CD4-positive, alpha-beta T cell treated with Interleukin-15 for 1 hour (primary cell): Measurements from ENCODE around the gene TMEM205.
A peak's percentile ranks its signal among the peaks of the same experiment; 100 is the strongest.
"Not testable (repeated sequence)": the region's sequence is repeated elsewhere in the genome, so short reads cannot be mapped to it uniquely, and the experiment has no call there.

Experiments
- DNase-seq: peaks from one replicate; pipeline ENCODE4 v3.0.0-alpha.2; 2020

Gene TMEM205

GRCh38 chr19:11346104-11346940, at the start of gene TMEM205, which contains the start of gene CCDC159:
Gene TMEM205, minus strand, starts transcription at chr19:11346268. Its CDS starts 649 bp downstream, at chr19:11345619.
Gene CCDC159, plus strand, starts transcription at chr19:11346519. Its CDS starts 88 bp downstream, at chr19:11346607.
- DNase-seq, result peak; percentile 99

DNA sequence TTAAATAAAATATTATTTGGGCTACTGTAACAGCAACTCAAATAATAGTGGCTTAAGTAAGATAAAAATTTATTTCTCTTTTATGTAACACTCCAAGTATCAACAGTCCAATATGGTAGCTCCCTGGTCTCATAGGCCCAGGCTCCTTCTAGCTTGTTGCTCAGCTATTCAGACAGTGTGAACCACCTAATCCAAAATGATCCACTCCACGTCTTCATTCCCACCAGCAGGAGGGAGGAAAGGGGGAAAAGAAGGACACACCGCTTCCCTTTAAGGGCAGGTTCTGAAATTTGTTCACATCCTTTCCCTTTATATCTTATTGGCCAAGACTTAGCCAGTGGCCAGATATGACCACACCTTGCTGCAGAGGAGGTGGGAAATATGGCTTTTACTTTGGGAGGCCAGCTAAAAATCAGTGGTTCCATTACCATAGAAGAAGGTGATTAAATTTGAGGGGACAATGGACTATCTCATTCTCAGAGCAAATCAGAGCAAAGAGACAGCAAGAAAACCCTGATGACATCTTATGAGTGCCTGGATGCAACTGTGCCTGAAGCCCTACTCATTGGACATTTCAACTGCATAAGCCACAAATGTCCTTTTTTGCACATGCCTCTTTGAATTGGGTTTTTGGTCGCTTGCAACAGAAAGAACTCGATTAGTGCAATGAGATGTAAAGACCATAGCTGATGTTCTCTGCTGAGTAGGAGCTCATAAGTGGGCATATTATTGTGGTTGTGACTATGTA, 45.0 kb upstream of the TMEM205 start:
- no peak for DNase-seq

GRCh38 chr19:11390359-11390758, 44.3 kb upstream of the TMEM205 start:
- DNase-seq, result no peak

- DNase-seq, result peak; percentile 30
These were observed 41.3 kb upstream of the TMEM205 start for GRCh38 chr19:11387162-11388034.

DNA sequence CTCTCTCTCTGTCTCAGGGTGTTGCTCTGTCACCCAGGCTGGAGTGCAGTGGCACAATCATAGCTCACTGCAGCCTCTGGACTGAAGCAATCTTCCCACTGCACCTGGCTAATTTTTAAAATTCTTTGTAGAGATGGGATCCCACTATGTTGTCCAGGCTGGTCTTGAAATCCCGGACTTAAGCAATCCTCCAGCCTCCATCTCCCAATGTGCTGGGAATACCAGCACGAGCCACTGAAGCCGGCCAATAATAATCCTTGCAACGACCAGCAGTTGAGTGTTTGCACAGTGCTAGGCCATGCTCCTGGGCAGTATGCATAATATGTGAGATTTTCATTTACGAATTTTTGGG, 38.7 kb upstream of the TMEM205 start:
- no peak for DNase-seq

GRCh38 chr19:11383706-11384048, 37.6 kb upstream of the TMEM205 start:
- no peak for DNase-seq

GRCh38 chr19:11382898-11383705, 37.0 kb upstream of the TMEM205 start:
- peak; percentile 65 for DNase-seq

- peak; percentile 99 for DNase-seq
These were observed 34.8 kb upstream of the TMEM205 start for GRCh38 chr19:11380653-11381537.

GRCh38 chr19:11379857-11380350, 33.8 kb upstream of the TMEM205 start:
- DNase-seq, result no peak

DNA sequence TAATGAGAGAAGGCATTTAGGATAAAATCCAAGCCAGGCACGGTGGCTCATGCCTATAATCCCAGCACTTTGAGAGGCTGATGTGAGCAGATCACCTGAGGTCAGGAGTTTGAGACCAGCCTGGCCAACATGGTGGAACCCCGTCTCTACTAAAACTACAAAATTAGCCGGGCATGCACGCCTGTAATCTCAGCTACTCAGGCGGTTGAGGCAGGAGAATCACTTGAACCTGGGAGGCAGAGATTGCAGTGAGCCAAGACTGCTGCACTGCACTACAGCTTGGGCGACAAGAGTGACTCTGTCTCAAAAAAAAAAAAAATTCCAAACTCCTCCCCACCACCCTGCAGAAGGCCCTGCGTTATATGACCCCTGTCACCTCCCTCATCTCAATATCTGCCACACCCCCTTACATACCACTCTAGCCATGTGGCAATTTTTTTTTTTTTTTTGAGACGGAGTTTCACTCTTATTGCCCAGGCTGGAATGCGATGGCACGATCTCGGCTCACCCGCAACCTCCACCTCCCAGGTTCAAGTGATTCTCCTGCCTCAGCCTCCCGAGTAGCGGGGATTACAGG, 33.3 kb upstream of the TMEM205 start:
- not testable (repeated sequence) for DNase-seq

- DNase-seq, result peak; percentile 35
These were observed 32.5 kb upstream of the TMEM205 start for GRCh38 chr19:11378319-11379189.

- no peak for DNase-seq
These were observed 31.7 kb upstream of the TMEM205 start for GRCh38 chr19:11377756-11378155.

- DNase-seq, result no peak
These were observed 31.2 kb upstream of the TMEM205 start for GRCh38 chr19:11377237-11377636.

- peak; percentile 78 for DNase-seq
These were observed 29.3 kb upstream of the TMEM205 start for GRCh38 chr19:11375143-11375948.

DNA sequence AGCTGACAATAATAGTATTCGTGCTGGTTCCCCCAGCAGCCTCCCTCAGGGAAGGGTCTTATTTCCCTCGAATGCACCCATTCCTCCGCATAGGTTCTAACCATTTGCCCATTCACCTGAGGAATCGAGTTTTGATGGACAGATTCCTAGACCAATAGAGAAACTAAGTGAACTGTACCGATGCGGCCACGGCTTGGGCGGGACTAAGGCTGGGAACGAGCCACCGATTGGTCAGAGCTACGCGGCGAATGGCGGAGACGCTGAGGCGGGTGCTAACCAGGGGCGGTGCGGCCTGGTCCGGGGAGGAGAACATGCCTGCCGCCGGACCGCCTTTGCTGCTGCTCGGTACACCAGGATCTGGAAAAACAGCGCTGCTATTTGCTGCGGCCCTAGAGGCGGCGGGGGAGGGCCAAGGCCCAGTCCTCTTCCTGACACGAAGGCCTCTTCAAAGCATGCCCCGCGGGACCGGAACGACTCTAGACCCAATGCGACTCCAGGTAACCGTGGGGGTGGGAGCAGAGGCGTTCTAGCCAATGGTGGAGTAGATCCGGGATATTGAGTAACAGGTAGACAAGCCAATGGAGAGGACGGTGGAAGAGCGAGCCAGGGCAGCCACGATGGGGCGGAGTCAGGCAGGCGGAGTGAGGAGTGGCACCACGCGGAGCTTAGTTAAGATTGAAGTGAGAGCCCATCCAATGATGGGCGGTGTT, 28.5 kb upstream of the TMEM205 start, which contains the start of gene SWSAP1:
TSS of gene SWSAP1 (plus strand) at position 234 of the 710 bp plus-strand sequence. CDS start at position 249, 15 bp downstream.
- peak; percentile 100 for DNase-seq

GRCh38 chr19:11373885-11374432, 27.9 kb upstream of the TMEM205 start:
- DNase-seq, result no peak

GRCh38 chr19:11373166-11373884, 27.3 kb upstream of the TMEM205 start:
- no peak for DNase-seq
